H4 (cell line): ENCODE results near the gene NLGN2. TPM values are rescaled to one million over a fixed set of nuclear protein-coding genes. Genes with fewer than 3 reads are reported as not detected.
A peak's percentile ranks its signal among the peaks of the same experiment; 100 is the strongest.

ENCODE experiments used
- DNase-seq: peaks from one replicate; pipeline ENCODE4 v3.0.0-alpha.2; 2015; ENCODE audit warnings: low spot score
- total RNA-seq: library from RNA; depleted of rRNA; stranded (reverse); fragments of >200 nt; shearing (Covaris generic); gene quantifications from 2 replicates; pipeline ENCODE4 v1.2.3, GENCODE V29; 2014

NLGN2 gene
- total RNA-seq, 1 experiment from 2014 or later: 3.1 TPM

DNA sequence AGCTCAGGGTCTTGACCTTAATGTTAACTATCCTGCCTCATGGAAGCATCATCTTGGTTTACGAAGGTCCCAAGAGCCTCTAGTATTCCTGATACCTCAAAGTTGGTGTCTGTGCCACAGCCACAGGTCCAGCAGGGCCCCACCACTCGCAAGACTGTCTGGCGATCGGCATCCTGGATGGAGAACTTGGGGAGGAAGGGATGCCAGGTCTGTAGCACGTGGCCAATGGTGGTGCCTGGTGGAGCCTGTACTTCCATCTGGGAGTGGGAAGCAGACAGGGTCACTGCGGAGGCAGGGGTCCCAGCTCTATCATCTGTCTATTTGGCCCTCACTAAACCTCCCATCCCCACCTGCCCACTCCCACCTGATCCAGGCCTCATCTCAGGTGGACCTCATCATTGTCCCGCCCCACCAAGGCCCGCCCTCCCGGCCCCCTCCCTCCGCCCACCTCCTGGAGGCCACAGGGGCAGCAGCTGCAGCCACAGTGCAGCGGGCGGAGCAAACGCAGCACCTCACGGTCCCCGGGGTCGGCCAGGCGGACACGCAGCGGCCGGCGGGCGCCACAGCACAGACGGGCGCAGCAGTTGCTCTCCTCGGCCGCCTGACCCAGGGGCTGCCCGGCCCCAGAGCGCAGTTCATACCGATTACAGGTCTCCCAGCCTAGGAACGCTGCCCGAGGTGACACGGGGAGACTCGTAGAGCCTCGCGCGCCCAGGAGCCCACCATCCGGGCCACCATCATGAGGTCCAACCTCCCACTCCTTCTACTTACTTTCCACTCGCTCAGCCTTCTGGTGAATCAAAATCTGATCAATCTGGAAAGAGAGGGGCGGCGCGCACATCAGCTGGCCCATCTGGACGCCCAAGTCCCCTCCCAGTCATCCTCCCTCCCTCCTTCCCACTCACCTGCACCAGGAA lies 14.7 kb upstream of the NLGN2 start:
- DNase-seq: no peak

DNA sequence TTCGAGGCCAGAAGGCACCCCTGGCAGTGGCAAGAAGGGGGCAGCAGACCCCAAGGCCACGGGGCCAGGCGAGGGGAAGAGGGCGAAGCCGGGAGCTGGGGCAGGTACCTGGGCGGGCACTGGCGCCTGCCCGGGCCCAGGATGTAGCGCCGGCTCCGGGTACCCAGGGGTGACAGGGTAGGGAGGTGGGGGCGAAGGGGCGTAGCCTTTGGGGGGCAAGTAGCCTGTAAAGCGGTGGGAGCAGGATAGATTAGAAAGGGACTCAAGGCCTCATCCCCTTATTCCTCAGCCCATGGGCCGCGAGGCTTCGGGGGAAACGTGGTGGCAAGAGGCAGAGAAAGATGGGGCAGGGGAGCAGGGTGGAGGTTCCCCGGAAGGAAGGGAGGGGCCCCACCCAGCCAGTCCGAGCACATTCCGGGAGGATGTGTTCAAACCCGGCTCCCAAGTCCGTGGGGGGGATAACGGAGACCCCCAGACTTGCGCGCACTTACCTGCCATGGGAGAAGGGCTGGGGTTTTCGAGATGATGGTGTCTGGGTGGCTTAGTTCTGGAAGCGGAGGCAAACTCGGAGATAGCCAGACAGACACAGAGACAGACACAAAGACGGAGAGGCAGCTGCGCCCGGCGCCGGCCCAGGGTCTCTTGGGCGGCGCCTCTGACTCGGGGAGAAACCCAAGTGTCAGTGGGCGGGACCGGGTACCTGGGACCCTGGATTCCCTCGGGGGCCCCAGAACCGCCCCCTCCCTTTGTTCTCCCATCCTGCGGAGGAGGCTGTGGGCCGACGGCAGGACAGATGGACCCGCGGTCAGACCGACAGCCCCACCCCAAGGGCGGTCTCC lies 13.8 kb upstream of the NLGN2 start:
- DNase-seq: no peak

DNA sequence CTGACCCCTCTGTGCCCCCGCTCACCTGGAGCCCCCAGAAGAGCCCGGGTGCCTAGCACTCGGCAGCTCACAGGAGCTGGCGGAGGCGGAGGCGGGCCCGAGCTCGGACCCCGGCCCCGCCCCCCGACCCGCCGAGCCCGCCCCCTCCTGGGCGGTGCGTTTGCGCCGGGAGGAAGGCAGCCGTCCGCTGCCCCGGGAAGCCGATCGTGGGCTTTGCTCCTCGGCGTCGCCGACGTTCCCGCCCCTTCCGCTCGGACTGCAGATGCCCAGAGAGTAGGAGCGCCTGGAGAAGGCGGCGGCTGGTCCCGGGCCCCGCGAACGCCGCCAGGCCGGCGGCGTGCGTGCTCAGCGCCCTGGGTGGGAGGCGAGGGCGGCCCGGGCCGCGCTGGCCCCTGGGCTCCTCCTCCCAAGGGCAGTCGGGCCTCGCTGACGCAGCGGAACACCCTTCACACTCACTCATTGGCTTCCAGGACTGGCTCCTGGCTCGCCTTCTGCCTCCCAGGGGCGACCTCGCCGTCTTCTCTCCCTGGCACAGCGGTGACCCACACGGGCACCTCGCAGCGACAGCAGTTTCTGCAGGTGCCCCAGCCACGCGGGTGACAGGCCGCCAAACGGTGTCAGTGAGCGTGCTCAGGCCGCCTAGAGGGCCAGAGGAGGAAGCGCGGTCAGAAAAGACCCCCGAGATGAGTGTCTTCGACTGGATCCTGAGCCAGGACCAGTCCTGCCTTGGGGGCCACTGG lies 13.0 kb upstream of the NLGN2 start, which contains the start of gene PLSCR3:
PLSCR3 (minus strand) TSS at position 74 of the 740 bp plus-strand sequence. CDS start 415 bp downstream, outside the sequence.
- DNase-seq: peak; percentile 59

DNA sequence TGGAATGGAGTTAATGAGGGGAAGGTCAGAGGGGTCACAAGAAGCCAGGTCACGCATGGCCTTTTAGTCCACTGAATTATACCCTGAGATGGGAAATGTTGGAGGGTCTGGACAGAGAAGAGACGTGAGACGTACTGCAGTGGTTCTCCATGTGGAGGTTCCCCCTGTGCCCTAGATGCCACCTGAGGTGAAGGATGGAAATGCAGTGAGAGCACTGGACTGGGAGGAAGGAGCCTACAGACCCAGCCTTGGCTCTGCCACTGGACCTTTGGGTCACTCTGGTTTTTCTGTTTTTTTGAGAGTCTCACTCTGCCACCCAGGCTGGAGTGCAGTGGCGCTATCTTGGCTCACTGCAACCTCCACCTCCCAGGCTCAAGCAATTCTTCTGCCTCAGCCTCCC lies 11.5 kb upstream of the NLGN2 start:
- no peak for DNase-seq

DNA sequence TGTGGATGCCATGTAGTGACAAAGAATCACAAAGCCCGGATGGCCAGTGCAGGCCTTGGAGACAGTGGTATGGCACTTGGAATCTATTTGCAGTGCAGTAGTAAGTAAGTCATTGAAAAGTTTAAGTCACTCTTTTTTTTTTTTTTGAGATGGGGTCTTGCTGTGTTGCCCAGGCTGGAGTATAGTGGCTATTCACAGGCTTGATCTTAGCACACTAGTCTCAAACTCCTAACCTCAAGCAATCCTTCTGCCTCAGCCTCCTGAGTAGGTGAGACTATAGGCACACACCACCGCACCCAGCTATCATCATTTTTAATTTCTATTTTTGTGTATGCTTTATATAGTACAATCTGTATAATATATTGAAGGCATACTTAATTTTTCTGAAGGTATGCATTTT lies 9.0 kb upstream of the NLGN2 start:
- DNase-seq: no peak

DNA sequence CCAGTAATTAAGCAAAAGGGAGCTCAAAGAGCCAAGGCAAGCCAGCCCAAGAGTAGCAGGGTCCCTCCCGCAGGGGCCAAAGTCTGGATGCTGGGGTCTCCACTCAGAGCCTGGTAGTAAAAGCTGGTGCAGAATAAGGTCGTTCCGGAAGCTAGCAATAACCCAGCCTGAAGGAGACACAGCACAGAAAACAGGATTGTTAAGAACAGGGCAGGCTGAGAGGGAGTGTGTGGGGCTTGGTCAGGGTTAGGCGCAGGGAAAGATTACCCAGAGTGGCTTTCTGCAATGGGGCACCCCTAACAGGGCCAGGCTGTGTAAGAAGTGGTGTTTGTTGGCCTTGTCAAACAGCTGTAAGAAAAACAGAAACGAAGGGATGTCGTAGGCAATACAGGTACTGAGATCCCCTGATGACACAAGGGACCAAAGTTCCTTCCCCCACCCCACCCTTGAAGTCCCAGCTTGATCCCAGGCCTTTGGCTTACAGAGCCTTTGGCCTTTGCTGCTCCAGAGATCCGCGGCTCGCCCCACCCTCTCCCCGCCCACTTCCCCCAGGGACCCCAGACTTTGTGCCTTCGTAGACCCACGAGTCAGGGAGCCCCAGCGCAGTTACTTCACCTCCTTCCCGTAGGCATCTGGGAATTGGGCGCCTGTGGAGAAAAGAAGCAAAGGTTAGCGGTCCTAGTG lies 4.5 kb upstream of the NLGN2 start:
- DNase-seq: no peak

DNA sequence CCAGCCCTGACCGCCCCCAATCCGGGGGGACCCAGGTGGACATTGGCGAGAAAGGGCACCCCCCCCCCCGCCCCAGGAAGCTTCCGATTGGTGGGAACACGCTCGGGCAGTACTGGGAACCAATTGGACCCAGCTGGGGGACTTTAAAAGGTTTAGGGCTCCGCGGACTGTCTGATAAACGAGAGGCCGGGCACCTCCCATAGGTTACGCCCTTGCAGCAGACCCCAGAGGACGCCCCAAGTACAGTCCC lies 4.0 kb upstream of the NLGN2 start:
- no peak for DNase-seq

DNA sequence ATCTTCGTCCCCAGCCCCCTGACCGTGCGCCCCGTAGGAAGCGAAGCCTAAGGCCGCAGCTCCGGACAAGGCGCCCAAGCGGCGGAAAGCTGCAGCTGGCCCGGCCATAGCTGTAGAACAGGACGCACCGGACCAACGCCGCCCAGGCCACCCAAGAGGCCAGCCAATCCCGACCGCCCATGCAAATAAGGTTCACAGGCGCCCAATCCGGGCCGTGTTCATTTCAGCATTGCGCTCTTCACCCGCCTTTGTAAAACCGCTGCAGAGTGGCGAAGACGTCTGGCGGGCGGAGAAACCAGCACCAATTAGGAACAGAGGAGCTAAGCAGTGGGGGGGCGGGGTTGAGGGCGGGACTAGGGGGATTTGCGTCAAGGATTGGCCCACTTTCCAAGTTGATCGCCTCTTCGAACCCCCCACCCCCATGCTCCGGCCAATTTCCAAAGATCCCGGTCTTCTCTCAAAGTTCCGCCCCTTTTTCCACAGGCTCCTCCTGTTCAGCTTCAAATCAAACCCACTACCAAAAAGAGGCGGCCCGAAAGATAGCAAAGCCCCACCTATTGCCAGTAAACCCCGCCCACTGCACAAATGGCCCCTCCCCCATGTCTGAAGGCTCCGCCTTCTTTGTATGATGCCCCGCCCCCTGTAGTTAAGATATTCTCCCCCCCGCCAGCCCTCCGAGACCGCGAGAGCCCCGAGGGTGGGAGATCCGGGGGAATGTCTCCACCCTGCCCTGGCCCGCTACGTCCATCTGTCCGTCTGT lies 3.5 kb upstream of the NLGN2 start, which contains the start of gene TMEM256:
TMEM256 (minus strand) TSS at position 121 of the 760 bp plus-strand sequence; CDS start at position 108, 13 bp downstream.
- peak; percentile 96 for DNase-seq

DNA sequence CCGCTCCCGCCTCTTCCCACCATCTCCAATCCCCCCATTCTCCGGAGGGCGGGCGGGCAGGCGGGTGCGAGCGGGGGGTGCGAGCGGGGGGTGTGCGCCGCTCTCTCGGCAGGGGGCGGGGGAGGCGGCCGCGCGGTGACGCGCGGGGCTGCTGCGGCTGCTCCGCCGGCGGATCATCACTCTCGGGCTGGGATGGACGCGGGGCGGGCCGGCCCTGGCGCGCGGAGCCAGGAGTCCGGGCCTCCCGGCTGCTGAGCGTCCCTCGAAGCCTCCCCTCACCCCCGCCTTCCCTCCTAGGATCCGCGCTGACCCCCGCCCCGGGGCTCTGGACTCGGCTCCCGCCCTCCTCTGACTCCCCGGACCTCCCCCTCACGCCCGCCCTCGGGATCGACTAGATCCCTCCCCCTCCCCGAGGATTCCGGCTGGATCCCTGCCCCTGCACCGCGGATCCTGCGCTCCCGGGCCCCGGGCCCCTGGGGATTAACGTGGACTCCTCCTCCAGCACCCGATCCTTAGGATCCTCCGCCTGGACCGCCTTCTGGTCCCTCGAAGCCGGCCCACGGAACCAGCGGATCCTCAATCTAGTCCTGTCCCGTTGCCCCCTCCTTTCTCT lies 2.8 kb upstream of the NLGN2 start:
- DNase-seq: no peak

DNA sequence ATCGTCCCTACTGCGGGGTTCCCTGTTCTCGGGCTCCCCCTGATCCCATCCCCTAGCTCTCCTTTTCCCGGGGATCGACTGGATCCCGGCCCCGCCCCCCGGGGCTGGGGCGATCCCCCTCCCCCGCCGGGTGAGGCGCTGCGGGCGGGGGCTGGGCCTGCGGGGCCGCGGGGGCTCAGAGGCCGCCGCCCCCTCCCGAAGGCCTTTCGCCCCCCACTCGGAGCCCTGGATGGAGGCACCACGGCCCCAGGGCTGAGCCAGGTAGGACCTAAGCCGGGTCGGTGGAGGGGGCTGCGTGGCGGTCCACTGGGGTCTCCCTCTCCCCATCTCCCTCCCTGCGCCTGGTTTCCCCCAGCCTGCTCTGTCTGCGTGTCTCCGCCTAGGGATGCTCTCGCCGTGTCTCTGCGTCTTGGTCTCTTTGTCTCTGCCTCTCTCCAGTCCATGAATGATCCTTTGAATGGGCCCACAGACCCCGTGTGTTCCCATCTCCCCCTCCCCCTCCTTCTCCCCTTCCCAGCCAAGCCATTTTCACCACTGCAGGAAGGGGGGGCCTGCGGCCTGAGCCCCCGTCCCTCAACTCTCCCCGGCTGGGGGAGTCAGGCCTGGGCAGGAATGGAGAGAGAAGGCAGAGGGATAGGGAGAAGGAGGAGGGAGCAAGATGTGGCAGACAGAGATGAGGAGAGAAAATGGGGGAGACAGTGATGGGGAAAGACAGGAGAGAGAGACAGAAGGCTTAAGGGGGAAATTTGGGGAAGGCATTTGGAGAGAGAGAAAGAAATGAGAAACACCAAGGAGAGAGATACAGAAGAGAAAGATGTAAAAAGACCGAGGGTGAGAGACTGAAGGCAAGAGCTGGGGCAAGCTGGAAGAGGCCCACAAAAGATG lies 2.1 kb upstream of the NLGN2 start:
- DNase-seq: no peak

DNA sequence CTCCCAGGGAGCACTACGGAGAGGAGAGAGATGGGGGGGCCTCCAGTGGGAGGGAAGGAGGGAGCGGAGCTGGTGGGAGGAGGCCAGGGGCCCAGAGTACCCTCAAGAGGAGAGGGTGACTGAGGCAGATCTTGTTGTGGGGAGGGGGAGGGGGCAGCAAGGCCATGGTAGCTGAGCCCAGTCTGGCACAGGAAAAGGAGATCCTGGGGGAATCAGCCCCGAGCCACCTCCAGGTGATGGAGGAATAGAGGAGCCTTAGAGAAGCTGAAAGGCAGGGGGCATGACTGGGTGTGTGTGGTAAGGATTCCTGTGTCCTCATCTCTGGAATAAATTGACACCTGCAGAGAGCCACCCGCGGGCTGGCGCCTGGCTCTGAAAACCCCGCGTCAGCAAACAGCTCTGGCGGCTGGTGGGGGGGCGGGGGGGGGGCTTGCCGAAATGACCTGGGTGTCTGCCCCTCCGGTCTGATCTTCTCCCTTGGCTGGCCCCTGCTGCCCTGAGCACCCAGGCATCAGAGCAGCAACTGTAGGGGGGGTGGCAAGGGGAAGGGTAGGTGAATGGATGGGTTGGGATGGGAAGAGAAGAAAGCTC lies 1.3 kb upstream of the NLGN2 start:
- no peak for DNase-seq

DNA sequence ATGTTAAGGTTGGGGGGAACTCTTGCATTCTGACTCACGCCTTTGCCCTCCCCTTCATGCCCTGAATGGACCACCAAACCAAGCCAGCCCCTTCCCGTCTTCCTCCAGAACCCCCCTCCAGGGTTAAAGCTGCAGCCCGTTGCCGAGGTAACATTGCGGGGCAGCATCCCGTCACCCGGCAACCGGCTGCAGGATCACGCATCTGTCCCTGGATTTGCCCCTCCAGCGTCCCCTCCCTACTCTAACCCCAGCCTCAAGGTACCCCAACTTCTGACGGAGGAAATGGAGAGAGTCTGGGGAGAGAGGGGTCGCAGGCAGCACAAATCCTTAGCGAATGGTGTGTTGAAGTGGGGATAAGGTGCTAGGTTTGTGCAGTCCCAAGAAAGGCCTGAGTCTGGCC lies 563 bp upstream of the NLGN2 start:
- no peak for DNase-seq

DNA sequence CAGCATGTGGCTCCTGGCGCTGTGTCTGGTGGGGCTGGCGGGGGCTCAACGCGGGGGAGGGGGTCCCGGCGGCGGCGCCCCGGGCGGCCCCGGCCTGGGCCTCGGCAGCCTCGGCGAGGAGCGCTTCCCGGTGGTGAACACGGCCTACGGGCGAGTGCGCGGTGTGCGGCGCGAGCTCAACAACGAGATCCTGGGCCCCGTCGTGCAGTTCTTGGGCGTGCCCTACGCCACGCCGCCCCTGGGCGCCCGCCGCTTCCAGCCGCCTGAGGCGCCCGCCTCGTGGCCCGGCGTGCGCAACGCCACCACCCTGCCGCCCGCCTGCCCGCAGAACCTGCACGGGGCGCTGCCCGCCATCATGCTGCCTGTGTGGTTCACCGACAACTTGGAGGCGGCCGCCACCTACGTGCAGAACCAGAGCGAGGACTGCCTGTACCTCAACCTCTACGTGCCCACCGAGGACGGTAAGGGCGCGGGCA lies 645 bp downstream of the NLGN2 start:
- DNase-seq: no peak

DNA sequence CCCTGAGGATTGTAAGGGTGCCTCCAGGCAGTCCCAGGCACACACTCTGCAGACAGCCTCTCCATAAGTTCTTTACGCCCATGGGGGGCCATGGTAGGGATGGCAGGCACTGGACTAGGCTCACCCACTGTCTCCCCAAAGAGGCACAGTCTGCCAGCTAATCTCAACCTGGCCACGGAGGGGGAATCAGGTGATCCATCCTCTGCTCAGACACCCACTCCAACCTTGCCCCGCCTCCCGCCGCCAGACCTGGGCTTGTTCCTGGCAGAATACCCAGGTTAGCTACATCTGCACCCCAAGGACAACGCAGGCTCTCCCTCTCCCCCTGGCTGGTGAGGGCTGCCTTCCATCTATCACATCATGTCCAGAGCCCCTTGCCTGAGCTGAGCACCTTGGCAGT lies 1.2 kb downstream of the NLGN2 start:
- DNase-seq: no peak

DNA sequence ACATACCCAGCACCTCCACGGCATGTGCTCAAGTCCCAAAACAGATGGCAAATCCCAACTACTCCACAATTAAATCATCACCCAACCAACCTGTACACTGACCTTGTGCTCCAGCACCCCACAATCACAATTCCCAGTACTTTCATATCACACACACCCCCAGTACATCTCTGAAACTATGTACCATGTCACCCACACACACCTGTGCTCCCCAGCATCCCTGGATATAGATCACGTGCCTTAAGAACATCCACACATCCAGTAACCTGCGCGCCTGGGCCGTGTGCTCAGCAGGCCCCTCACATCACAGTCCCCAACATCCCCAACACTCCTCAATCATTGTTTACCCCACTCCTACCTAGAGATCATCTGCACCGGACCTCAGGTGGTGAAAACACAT lies 2.1 kb downstream of the NLGN2 start:
- no peak for DNase-seq

DNA sequence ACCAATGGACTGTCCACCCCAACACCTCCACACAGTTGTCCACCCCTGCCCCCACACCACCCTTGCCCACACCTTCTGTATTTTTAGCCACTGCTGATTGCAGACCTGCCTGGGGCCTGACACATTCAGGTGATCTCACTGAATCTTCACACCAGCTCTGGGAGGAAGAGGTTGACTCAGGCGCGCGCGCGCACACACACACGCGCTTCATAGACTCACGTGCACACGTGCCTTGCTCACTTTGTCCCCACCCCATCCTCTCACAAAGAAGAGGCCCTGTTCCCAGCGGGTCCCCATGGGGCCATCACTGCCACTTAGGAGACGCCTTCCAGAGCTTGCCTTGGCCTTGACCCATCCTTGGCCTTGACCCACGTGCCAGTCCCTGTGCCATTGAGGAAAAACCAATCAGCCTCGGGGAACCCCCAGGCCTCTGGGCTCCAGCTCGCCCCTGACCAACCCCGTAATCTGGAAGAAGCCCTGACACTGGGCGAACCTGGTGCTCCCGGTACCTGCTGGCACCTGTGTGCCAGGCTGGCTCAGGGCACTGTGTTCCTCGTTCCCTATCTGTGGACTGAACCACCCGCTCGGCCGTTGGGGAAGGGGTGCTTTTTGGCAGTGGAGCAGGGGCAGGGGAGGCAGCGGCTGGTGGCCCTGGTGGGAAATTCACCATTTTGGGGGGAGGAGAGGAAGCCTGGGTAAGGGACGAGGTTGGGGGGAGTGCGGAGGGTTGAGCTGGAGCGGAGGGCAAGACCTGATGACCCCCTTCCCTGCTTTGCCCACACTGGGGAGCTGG lies 3.2 kb downstream of the NLGN2 start:
- DNase-seq: no peak

DNA sequence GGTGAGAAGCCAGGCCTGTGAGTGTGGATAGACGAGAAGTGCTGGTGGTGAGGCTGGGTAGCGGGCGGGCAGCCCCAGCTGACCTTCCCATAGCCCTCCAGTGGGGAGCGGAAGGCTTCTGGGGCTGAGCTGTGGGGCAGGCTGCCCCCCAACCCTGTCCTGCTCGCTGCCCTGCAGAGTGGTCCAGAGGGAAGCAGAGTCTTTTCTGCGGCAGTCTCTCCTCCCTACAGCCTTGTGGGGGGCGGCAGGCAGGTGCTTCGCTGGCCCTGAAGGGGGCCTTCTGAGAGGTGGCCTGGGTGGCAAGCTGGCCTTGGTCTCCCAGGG lies 3.7 kb downstream of the NLGN2 start:
- DNase-seq: no peak

DNA sequence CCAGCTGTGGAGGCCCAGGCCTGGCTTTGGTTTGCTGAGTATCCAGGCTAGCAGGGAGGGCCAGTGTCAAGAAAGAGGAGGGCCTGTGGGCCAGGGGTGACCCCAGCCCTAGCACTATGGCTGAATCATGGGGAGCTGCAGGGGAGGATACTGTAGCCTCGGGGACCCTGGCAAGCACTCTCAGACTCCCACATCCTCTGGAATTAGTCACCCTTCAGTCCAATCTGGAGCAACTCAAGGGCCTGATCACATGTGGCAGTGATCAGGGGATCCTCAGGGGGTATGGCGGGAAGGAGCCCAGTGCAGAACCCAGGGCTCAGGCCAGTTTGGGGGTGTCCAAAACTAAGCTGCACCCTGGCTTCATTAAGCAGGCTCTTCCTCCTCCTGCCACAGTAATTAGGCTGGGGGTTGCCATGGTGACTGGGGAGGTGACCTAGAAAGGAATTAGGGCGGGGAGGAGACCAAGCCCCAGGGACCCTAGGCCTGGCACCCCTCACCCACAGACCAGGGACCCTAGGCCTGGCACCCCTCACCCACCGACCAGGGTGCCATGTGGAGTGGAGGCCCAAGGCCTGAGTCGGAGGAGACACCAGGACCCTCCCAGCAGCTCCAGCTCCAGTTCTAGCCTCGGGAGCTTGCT lies 5.8 kb downstream of the NLGN2 start:
- no peak for DNase-seq
